Fibroblast of the aortic adventitia (primary cell): ENCODE results near the gene NCF2. TPM values are rescaled to one million over a fixed set of nuclear protein-coding genes. Genes with fewer than 3 reads are reported as not detected.

Experiments
- DNase-seq: peaks from one replicate; pipeline ENCODE4 v3.0.0-alpha.2; 2010; ENCODE audit warnings: low read depth
- H3K4me3 ChIP-seq: 2 replicates; pipeline ENCODE4 v1.5.1; 2011; ENCODE audit warnings: low read depth, mild to moderate bottlenecking, control low read depth, low read length, moderate library complexity
- CTCF ChIP-seq: IDR thresholded peaks from 2 replicates; pipeline ENCODE4 v1.5.1; 2011; ENCODE audit warnings: mild to moderate bottlenecking, low read length, control low read depth, inconsistent platforms; ENCODE audit not compliant: insufficient read depth
- total RNA-seq: library from RNA; depleted of rRNA; stranded (reverse); fragments of >200 nt; gene quantifications from 2 replicates; pipeline ENCODE4 v1.2.3, GENCODE V29; 2012; ENCODE audit warnings: low replicate concordance

The NCF2 gene
- total RNA-seq, 1 donor = 0.63 TPM

GRCh38 chr1:183552441-183552840 is 37.8 kb downstream of the NCF2 start:
- H3K4me3 ChIP-seq = no peak overlapping the region
- no peak for TF ChIP-seq CTCF
- no peak for DNase-seq

- H3K4me3 ChIP-seq = no peak overlapping the region
- DNase-seq = no peak
- TF ChIP-seq CTCF = no peak
Measured at GRCh38 chr1:183551924-183552323, 38.3 kb downstream of the NCF2 start.

- DNase-seq = no peak
- no peak for TF ChIP-seq CTCF
- no peak overlapping the region for H3K4me3 ChIP-seq
Measured at GRCh38 chr1:183550915-183551314, 39.3 kb downstream of the NCF2 start.

- no peak for TF ChIP-seq CTCF
- no peak for DNase-seq
- no peak overlapping the region for H3K4me3 ChIP-seq
Measured at GRCh38 chr1:183548116-183548515, 42.1 kb downstream of the NCF2 start.

GRCh38 chr1:183546427-183546826 is 43.8 kb downstream of the NCF2 start:
- DNase-seq = peak; percentile 30
- no peak for TF ChIP-seq CTCF
- no peak overlapping the region for H3K4me3 ChIP-seq

- DNase-seq = no peak
- H3K4me3 ChIP-seq = no peak overlapping the region
- no peak for TF ChIP-seq CTCF
Measured at GRCh38 chr1:183544598-183545297, 45.5 kb downstream of the NCF2 start.

- no peak overlapping the region for H3K4me3 ChIP-seq
- peak; percentile 80 for DNase-seq
- TF ChIP-seq CTCF = peak; percentile 87
Measured at GRCh38 chr1:183543619-183544204, 46.5 kb downstream of the NCF2 start.
